ENCODE data around the gene SCP2. TPM values are rescaled to one million over a fixed set of nuclear protein-coding genes. Genes with fewer than 3 reads are reported as not detected.

Gene SCP2
- total RNA-seq, 1 experiment from 2014 or later = 59.3 TPM

DNA sequence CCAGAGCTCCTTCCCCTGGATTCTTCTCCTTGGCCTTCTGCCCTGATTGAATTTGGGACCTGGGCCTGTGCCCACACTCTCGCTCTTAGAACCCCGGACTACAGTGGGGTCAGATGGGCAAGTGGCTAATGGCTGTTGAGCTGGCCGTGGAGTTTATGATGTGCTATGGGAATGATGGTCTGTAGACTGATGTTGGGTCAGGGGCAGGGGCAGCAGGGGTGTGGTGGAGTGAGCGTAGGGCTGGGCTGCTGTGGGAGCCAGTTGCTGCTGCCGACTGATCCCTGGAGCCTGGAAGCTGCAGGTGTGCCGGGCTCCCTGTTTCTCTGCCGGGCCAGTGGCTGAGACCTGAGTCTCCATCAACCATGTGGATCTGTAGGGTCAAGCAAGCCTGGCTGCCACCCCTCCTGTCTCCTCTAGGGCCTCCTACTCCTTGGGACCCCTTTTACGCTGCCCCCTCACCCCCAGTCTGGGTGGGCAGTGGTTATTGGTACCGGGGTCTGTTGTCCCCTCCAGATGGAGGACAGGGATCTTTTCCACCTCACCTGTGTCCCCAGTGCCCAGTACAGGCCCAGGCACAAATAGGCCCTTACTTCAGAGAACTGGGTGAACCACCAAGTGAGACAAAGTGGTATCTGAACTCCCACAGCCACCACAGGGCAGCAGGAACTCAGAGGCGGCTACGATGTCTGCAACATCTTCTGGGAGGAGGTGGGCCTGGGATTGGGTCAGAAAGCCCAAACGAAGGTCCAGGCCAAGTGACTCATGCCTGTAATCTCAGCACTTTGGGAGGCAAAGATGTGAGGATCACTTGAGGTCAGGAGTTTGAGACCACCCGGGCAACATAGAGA is 140.0 kb downstream of the SCP2 start:
- no peak for DNase-seq (ENCODE audit: low read depth)

GRCh38 chr1:53067886-53068285 is 140.8 kb downstream of the SCP2 start:
- DNase-seq (ENCODE audit: low read depth) = no peak

DNA sequence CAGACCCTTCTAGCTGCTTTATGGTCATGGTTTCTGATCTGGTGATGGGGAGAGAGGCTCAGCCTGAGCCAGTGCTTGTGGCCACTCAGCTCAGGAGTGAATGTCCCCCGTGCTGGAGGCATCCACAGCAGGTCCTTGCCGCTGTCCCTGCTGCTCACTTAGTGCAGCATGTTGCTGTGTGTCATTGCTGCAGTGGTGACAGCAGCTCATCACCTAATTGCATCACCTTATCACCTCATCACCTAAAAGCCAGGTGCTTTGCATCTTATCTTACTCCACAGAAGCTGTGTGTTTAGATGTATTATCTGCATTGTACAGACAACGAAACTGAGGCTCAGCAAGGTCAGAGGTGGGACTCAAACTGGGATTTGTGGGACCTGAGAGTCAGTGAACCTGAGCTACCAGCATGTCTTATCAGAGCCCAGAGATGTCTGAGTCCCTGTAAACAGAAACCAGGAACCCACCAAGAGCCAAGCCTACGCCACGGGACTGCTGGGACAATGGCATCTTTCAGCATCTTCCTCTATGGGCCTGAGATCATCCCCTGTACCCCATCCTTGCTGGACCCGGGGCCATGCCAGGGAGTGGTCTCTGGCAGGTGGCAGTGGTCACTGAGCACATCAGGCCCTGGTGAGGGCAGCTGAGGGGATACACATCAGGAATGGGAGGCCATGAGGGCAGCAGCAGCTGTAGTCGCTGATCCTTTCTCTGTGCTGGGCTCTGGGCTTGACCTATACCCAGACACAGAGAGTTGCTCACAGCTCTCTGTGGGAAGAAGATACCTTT is 141.4 kb downstream of the SCP2 start:
- DNase-seq (ENCODE audit: low read depth) = no peak

GRCh38 chr1:53069265-53069662 is 142.2 kb downstream of the SCP2 start:
- no peak for DNase-seq (ENCODE audit: low read depth)

DNA sequence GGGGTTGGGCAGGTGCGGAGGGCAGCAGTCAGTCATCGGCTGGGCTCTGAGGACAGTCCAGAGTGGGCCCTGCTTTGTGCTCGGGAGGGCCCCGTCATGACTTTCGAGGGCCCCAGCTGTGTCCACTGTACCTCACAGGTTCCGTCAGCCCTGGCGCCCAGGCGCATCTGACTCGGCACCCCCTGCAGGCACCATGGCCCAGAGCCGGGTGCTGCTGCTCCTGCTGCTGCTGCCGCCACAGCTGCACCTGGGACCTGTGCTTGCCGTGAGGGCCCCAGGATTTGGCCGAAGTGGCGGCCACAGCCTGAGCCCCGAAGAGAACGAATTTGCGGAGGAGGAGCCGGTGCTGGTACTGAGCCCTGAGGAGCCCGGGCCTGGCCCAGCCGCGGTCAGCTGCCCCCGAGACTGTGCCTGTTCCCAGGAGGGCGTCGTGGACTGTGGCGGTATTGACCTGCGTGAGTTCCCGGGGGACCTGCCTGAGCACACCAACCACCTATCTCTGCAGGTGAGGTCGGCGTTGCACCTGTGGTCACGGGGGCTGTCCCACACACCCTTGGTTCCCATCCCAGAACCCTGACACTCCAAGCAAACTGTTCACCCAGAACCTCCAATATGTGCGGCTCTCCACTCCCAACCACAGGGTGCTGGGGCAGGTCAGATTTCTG is 142.7 kb downstream of the SCP2 start:
- no peak for DNase-seq (ENCODE audit: low read depth)

DNA sequence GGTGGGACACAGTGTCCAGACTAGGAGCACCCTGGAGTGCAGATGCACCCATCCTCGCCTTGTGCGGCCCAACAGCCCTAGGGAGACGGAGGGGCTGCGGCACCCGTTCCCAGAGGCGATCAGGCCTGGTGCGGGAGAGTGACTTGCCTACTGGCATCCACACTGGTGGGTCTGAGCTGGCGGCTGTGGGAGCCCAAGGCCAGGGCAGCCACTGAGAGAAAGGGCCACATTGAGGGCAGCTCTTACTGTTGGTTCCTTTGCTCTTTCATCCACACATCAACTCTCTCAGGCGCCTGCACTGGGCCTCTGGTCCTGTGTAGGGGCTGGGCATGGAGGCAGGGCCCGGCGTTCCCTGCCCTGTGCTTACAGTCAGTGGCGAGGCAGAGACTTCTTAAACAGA is 143.5 kb downstream of the SCP2 start:
- DNase-seq (ENCODE audit: low read depth) = no peak

- no peak for DNase-seq (ENCODE audit: low read depth)
Observed at GRCh38 chr1:53071167-53071865, 144.2 kb downstream of the SCP2 start.

GRCh38 chr1:53071915-53072314 is 144.8 kb downstream of the SCP2 start:
- no peak for DNase-seq (ENCODE audit: low read depth)

DNA sequence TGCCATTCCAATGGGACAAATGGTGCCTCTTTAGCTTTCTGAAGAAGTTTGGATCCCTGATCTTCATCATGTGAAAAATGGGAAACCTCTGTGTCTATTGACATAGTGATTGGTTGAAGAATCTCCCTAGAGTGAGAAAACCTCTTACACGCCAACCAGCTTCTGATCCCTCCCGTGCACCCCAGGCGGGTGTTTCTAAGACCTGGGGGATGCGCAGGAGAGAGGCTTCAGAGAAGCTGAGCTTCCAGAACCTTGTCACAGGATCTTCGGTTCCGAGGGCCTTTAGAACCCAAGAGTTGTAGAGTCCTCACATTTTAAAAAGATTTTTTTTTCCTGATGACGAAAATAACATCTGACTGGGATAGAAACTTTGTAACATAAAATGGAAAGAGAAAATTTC is 146.2 kb downstream of the SCP2 start:
- no peak for DNase-seq (ENCODE audit: low read depth)

DNA sequence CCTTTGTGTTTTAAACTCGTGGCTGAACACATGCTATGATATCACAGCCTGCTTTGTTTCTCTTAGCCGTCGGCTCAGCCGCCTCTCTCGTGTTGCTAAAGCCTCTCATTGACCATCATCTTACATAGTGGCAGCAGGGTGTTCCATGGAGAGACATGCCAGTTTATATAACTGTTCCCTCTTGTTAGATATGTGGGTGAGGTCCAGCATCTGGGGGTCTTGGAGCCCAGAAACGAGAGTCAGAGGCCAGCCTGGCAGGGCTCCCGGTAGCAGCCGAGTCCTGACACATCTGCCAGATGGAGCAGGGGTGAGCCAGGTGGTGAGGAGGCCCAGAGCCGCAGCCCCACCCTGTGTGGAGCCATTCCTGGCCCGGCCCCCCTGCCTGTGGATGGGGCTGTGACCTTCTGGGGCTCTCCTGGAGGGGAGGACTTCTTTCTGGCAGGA is 146.8 kb downstream of the SCP2 start:
- DNase-seq (ENCODE audit: low read depth) = no peak

- no peak for DNase-seq (ENCODE audit: low read depth)
Observed at GRCh38 chr1:53074313-53075154, 147.5 kb downstream of the SCP2 start.

DNA sequence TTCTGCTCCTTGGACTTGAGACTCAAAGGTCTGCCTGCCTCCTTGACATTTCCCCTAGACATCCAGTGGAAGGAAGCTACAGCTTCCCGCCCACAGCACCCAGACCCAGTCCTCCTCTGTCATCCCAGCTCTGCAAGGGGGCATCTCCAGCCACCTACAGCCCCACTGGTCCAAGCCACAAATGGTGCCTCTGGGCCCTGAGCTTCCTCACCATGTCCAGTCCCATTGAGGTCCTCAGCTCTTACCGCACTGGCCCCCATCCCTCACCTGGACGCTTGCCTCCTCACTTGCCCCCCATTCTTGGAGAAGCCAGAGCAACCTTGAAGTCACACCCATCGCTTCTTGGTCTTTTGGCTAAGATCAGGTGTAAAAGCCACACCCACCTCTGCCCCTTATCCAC is 148.1 kb downstream of the SCP2 start:
- DNase-seq (ENCODE audit: low read depth) = no peak

- DNase-seq (ENCODE audit: low read depth) = no peak
Observed at GRCh38 chr1:53075761-53076163, 148.7 kb downstream of the SCP2 start.

DNA sequence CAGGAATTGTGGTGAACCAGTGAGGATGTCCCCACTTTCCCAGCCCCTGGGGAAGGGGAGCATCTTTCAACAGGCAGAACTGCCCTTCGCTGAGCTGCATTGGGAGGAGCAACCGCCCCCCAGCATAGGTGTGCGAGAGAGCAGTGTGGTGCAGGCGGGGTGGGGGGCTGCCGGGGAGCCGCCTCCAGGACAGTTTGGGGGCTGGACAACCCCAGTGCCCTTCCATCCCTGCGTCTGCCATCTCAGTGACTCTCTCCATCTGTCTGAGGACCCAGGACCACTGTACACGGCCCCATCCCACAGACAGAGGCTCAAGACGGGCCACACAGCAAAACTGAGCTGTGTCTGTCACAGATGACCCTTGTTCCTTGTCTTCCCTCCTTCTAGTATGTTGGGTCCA is 149.1 kb downstream of the SCP2 start:
- no peak for DNase-seq (ENCODE audit: low read depth)

- no peak for DNase-seq (ENCODE audit: low read depth)
Observed at GRCh38 chr1:53076721-53077598, 149.9 kb downstream of the SCP2 start.

GRCh38 chr1:53077599-53077965 is 150.5 kb downstream of the SCP2 start:
- DNase-seq (ENCODE audit: low read depth) = no peak

DNA sequence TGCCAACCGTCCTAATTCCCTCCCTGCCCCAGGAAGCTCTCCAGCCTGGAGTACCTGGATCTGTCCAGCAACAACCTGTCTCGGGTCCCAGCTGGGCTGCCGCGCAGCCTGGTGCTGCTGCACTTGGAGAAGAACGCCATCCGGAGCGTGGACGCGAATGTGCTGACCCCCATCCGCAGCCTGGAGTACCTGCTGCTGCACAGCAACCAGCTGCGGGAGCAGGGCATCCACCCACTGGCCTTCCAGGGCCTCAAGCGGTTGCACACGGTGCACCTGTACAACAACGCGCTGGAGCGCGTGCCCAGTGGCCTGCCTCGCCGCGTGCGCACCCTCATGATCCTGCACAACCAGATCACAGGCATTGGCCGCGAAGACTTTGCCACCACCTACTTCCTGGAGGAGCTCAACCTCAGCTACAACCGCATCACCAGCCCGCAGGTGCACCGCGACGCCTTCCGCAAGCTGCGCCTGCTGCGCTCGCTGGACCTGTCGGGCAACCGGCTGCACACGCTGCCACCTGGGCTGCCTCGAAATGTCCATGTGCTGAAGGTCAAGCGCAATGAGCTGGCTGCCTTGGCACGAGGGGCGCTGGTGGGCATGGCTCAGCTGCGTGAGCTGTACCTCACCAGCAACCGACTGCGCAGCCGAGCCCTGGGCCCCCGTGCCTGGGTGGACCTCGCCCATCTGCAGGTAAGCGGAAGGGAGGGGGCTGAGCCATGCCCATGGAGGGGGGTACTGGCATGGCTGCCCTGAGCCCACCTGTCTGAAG is 151.4 kb downstream of the SCP2 start:
- DNase-seq (ENCODE audit: low read depth) = no peak

DNA sequence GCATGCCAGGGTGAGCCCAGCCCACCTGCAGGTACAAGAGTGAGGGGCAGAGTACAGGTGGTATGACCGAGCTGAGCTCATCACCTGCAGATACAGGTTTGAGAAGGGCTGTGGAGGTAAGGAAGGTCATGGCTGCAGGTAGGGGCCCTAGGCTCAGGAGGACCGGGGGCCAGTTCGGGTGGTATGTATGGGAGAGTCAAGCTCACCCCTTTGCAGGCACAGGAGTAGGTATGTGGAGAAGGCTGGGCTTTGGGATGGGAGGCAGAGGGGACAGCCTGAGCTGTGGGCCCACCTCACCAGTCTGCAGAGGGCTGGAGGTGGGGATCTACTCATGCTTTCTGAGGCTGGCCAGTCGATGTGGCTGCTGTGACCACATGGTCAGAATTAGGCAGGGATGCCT is 152.2 kb downstream of the SCP2 start:
- no peak for DNase-seq (ENCODE audit: low read depth)

DNA sequence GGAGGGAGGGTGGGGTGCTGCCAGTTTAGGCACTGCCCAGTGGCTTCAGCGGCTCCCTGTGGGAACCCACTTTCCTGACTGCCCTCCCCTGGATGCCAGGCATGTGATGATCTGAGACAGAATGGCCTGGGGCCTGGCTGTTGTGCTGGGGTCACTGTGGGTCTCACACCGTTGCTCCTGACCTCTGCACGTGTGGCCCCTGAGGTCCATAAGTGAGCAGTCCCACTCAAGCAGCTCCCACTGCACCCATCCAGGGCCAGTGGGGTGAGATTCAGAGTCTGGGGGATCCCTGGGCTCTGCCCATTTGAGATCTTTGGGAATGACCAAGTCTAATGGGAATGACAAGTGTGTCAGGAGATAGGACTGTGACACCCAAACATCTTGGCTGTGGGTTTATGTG is 153.0 kb downstream of the SCP2 start:
- no peak for DNase-seq (ENCODE audit: low read depth)
